GM12892 (cell line): Measurements from ENCODE around the gene DTL.
A peak's percentile ranks its signal among the peaks of the same experiment; 100 is the strongest.
"Not testable (repeated sequence)": the region's sequence is repeated elsewhere in the genome, so short reads cannot be mapped to it uniquely, and the experiment has no call there.

ENCODE experiments used
- DNase-seq: peaks from one replicate; pipeline ENCODE4 v3.0.0; 2011; ENCODE audit not compliant: insufficient read length
- FAIRE-seq: peaks from 2 replicates; lab custom pipeline; 2011; peaks lifted over from hg19 to GRCh38; lab: Jason Lieb, UNC
- POLR2A ChIP-seq: IDR thresholded peaks from 2 replicates; pipeline ENCODE4 v1.6.1; 2011; ENCODE audit warnings: low read depth, low read length, control low read depth
- POLR2AphosphoS5 ChIP-seq: IDR thresholded peaks from 2 replicates; pipeline ENCODE4 v1.6.1; 2011; ENCODE audit warnings: low read depth, low read length, control low read depth
- TAF1 ChIP-seq: IDR thresholded peaks from 2 replicates; pipeline ENCODE4 v1.6.1; 2011; ENCODE audit warnings: low read depth, mild to moderate bottlenecking, control low read depth, low read length, borderline replicate concordance

Gene DTL

GRCh38 chr1:212012034-212012740 lies 23.4 kb upstream of the DTL start:
- TF ChIP-seq POLR2A (no peak), POLR2AphosphoS5 (no peak), TAF1 (no peak)
- FAIRE-seq (peak; percentile 85), DNase-seq (no peak)

GRCh38 chr1:212013672-212014071 lies 21.9 kb upstream of the DTL start:
- FAIRE-seq (no peak), DNase-seq (no peak)
- TF ChIP-seq POLR2AphosphoS5 (no peak), TAF1 (no peak), POLR2A (no peak)

- FAIRE-seq (no peak), DNase-seq (no peak)
- TF ChIP-seq POLR2AphosphoS5 (no peak), TAF1 (no peak), POLR2A (no peak)
Measured at GRCh38 chr1:212020975-212021374, 14.6 kb upstream of the DTL start.

- TF ChIP-seq POLR2AphosphoS5 (no peak), POLR2A (no peak), TAF1 (no peak)
- DNase-seq, result no peak
- no peak for FAIRE-seq
Measured at GRCh38 chr1:212021563-212021962, 14.0 kb upstream of the DTL start.

GRCh38 chr1:212022908-212023307 lies 12.6 kb upstream of the DTL start:
- not testable (repeated sequence) for DNase-seq, FAIRE-seq

- FAIRE-seq (no peak), DNase-seq (no peak)
- TF ChIP-seq POLR2A, result no peak
- TF ChIP-seq POLR2AphosphoS5, result no peak
- TF ChIP-seq TAF1, result no peak
Measured at GRCh38 chr1:212024469-212025149, 10.9 kb upstream of the DTL start.

GRCh38 chr1:212027727-212028126 lies 7.8 kb upstream of the DTL start:
- not testable (repeated sequence) for FAIRE-seq, DNase-seq

- FAIRE-seq, result no peak
- no peak for TF ChIP-seq POLR2A
- DNase-seq, result no peak
Measured at GRCh38 chr1:212030936-212031528, 4.5 kb upstream of the DTL start.

- TF ChIP-seq TAF1 (no peak), POLR2A (no peak), POLR2AphosphoS5 (no peak)
- FAIRE-seq (no peak), DNase-seq (no peak)
Measured at GRCh38 chr1:212034516-212035122, 929 bp upstream of the DTL start.

GRCh38 chr1:212035835-212036605 lies 472 bp downstream of the DTL start:
- FAIRE-seq (peak; percentile 66), DNase-seq (no peak)
- no peak for TF ChIP-seq POLR2AphosphoS5
- no peak for TF ChIP-seq POLR2A
- peak; percentile 27; the same call in 1 of the 2 replicates for TF ChIP-seq TAF1

GRCh38 chr1:212037900-212038299 lies 2.4 kb downstream of the DTL start:
- TF ChIP-seq POLR2AphosphoS5, result no peak
- TF ChIP-seq POLR2A, result no peak
- DNase-seq (no peak), FAIRE-seq (no peak)

GRCh38 chr1:212039622-212040021 lies 4.1 kb downstream of the DTL start:
- FAIRE-seq (no peak), DNase-seq (no peak)
- TF ChIP-seq POLR2AphosphoS5, result no peak
- no peak for TF ChIP-seq POLR2A
- no peak for TF ChIP-seq TAF1
